ENCODE data around the gene SH3TC2. TPM values are rescaled to one million over a fixed set of nuclear protein-coding genes. Genes with fewer than 3 reads are reported as not detected.

Gene SH3TC2
- total RNA-seq, 2 donors from 2014 or later, result 0.33 to 8.6 TPM

- Histone ChIP-seq H3K36me3 (replicated peaks in 1 of 2; ENCODE audit: insufficient read depth in 1 of 2, low read depth in 2 of 2) (no peaks in the 10 kb centered on the region), H3K4me1 (no peaks in the 10 kb centered on the region), H3K27me3 (no peaks in the 10 kb centered on the region), H3K27ac (no peak overlapping the region), H3K4me3 (no peak overlapping the region), H3K9me3 (no peaks in the 10 kb centered on the region)
- TF ChIP-seq POLR2A (IDR thresholded peaks at IDR 0.05) (no peak), CTCF (IDR thresholded peaks at IDR 0.05) (no peak)
- DNase-seq, result no peak
- intact Hi-C loops (cut with DNase I), result loop anchor here (10.0 kb wide), 1 partner anchor 594 kb away; no protein-coding TSS in a partner anchor
- no peak for ATAC-seq
- WGBS, 2 donors, result 64 to 72% methylated on average over 6 of the region's 6 CpGs
Measured at GRCh38 chr5:149038336-149039080, 24.4 kb downstream of the SH3TC2 start.

- intact Hi-C loops (cut with DNase I), result loop anchor here (10.0 kb wide), 1 partner anchor 593 kb away; no protein-coding TSS in a partner anchor
- no peak overlapping the region for H3K27ac ChIP-seq
Measured at GRCh38 chr5:149037817-149038216, 25.0 kb downstream of the SH3TC2 start.

GRCh38 chr5:149036970-149037369 lies 25.9 kb downstream of the SH3TC2 start:
- no peaks in the 10 kb centered on the region for H3K9me3 ChIP-seq
- H3K4me1 ChIP-seq, result no peaks in the 10 kb centered on the region
- no peaks in the 10 kb centered on the region for H3K36me3 ChIP-seq (replicated peaks in 1 of 2; ENCODE audit: insufficient read depth in 1 of 2, low read depth in 2 of 2)
- DNase-seq, result no peak
- intact Hi-C loops (cut with DNase I), result loop anchor here (10.0 kb wide), 1 partner anchor 592 kb away; no protein-coding TSS in a partner anchor
- WGBS, 2 donors, result 52 to 59% methylated on average over 2 of the region's 2 CpGs
- no peak for ATAC-seq
- TF ChIP-seq POLR2A (IDR thresholded peaks at IDR 0.05) (no peak), CTCF (IDR thresholded peaks at IDR 0.05) (no peak)
- no peak overlapping the region for H3K27ac ChIP-seq
- no peak overlapping the region for H3K4me3 ChIP-seq
- no peaks in the 10 kb centered on the region for H3K27me3 ChIP-seq

More at GRCh38 chr5:149037817-149038216, 25.0 kb downstream of the SH3TC2 start:
- no peaks in the 10 kb centered on the region for H3K9me3 ChIP-seq
- DNase-seq (no peak), ATAC-seq (no peak)
- H3K27me3 ChIP-seq, result no peaks in the 10 kb centered on the region
- no peaks in the 10 kb centered on the region for H3K4me1 ChIP-seq
- no peak overlapping the region for H3K4me3 ChIP-seq
- H3K36me3 ChIP-seq (replicated peaks in 1 of 2; ENCODE audit: insufficient read depth in 1 of 2, low read depth in 2 of 2), result no peaks in the 10 kb centered on the region
- WGBS, 2 donors, result 40 to 48% methylated on average over 3 of the region's 3 CpGs
- TF ChIP-seq POLR2A (IDR thresholded peaks at IDR 0.05), result no peak
- TF ChIP-seq CTCF (IDR thresholded peaks at IDR 0.05), result no peak

GRCh38 chr5:149036168-149036567 lies 26.7 kb downstream of the SH3TC2 start:
- no peaks in the 10 kb centered on the region for H3K27me3 ChIP-seq
- no peak overlapping the region for H3K4me3 ChIP-seq
- no peak overlapping the region for H3K27ac ChIP-seq
- no peaks in the 10 kb centered on the region for H3K4me1 ChIP-seq
- ATAC-seq (no peak), DNase-seq (no peak)
- H3K36me3 ChIP-seq (replicated peaks in 1 of 2; ENCODE audit: insufficient read depth in 1 of 2, low read depth in 2 of 2), result no peaks in the 10 kb centered on the region
- 76 to 78% methylated on average over 3 of the region's 3 CpGs for WGBS, 2 donors
- intact Hi-C loops (cut with DNase I), result loop anchor here (10.0 kb wide), 1 partner anchor 591 kb away; no protein-coding TSS in a partner anchor
- H3K9me3 ChIP-seq, result no peaks in the 10 kb centered on the region
- TF ChIP-seq CTCF (IDR thresholded peaks at IDR 0.05) (no peak), POLR2A (IDR thresholded peaks at IDR 0.05) (no peak)
